Measurements from ENCODE around the gene SRP19. TPM values are rescaled to one million over a fixed set of nuclear protein-coding genes. Genes with fewer than 3 reads are reported as not detected.

The SRP19 gene
- total RNA-seq, 4 donors from 2014 or later: 31.9 to 153 (median 55.0) TPM

DNA sequence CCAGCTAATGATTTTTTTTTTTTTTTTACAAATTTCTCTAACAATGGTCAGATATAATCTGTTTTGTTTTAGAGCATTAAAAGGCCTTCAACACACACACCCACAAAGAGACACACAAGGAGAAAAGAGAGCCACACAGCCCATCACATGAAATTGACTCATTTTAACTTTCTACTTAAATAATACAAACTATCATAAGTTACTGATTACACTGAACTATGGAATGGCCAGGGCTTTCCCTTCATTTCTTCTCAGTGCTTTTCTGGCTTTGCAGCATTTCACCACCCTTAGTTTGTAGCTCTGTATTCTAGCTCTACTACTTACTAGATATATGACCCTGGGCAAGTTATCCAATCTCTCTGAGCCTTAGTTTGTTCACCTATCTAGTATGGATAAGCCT, 47.8 kb downstream of the SRP19 start:
- TF ChIP-seq, protein P1, sequence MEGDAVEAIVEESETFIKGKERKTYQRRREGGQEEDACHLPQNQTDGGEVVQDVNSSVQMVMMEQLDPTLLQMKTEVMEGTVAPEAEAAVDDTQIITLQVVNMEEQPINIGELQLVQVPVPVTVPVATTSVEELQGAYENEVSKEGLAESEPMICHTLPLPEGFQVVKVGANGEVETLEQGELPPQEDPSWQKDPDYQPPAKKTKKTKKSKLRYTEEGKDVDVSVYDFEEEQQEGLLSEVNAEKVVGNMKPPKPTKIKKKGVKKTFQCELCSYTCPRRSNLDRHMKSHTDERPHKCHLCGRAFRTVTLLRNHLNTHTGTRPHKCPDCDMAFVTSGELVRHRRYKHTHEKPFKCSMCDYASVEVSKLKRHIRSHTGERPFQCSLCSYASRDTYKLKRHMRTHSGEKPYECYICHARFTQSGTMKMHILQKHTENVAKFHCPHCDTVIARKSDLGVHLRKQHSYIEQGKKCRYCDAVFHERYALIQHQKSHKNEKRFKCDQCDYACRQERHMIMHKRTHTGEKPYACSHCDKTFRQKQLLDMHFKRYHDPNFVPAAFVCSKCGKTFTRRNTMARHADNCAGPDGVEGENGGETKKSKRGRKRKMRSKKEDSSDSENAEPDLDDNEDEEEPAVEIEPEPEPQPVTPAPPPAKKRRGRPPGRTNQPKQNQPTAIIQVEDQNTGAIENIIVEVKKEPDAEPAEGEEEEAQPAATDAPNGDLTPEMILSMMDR (IDR thresholded peaks at IDR 0.05; ENCODE audit: low read depth): no peak

DNA sequence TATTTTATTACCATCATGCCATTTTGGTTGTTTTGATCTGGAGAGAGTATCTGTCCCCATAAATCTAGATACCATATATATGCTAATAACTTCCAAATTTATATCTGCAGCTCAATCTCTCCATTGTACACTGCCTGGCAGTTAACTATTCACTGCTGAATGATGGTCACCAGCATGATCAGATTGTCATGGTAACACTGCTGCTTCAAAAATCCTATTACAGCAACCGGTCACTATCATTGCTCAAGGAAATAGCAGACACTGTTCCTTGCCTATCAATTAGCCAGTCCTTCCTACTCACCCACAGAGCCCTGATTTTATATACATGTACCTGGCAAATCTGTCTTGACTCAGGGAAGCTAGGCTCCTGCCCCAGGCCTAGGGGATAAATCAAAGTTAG, 49.4 kb downstream of the SRP19 start:
- TF ChIP-seq, protein P1 (IDR thresholded peaks at IDR 0.05; ENCODE audit: low read depth): no peak

DNA sequence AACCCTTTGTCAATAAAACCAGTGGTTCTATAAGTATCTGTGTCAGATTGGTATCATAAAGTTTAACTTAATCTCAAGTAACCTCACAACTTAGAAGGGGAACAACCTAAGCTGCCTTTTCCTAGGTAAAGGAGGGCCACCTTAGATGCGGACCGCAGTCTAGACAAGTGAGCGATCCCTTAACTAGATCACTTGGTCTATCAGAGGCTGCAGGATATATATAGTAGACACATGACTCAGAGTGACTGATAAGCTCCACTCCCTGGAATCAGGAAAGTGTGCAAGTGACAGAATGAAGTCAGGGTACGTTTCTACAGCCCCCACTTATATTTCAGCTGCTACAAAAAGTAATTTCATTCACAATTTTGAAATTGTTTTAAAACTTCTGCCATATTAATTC, 53.5 kb downstream of the SRP19 start:
- TF ChIP-seq, protein P1 (IDR thresholded peaks at IDR 0.05; ENCODE audit: low read depth): no peak

DNA sequence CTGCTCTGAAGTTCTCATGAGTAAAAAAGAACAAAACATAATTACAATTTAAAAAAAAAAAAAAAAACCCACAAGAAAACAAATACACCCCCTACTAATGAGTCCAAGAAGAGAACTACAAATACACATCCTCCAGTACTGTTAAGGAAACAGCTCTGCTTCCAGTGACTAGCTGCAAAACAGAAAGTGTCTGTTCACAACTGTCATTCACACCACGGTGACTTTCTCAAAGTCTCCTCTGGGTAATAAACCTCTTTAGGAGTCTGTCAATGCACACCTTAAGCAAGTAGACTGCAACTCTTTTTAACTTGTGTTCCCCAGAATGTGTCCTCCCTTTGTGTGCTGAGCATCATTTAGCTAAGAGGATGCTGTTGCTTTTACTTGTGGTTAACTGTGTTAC, 54.7 kb downstream of the SRP19 start:
- TF ChIP-seq, protein P1 (IDR thresholded peaks at IDR 0.05; ENCODE audit: low read depth): no peak

DNA sequence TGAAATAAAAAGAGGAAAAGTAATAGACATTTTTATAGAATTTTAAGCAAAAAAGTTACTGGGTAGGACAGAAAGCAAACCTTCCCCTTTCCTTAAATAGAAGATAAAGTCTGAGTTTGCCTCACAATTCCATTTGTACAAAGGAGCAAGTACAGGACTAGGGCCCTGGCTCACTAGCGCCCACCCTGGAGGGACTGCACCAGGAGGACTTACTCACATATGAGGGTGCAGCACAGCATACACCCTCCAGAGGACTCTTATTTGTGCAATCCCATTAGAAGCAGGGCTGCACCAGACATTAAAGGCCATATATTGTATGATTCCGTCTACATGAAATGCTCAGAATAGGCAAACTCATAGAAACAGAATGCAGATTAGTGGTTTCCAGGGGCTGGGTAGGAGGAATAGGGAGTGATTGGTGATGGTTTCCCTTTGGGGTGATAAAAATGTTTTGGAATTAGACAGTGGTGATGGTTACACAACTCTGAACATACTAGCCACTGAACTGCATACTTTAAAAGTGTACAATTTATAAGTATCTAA, 56.4 kb downstream of the SRP19 start:
- TF ChIP-seq, protein P1 (IDR thresholded peaks at IDR 0.05; ENCODE audit: low read depth): no peak

DNA sequence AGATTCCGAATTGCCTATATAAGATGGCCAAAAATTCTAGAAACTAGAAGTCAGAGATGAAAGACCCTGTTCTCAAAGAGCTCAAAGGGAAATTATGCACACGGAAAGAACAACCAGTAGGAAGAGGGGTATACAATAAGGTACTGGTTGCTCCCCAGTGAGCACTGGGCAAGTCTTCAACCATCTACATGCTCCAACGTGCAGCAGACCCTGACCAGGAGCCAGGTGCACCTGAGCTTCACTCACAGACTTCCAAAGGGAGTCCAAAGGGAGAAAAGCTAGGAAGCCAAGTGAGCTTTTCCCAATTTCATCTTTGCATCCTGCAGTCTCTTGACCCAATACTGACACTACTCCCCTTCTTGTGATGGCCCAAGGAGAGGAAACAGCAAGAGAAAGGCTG, 57.0 kb downstream of the SRP19 start:
- TF ChIP-seq, protein P1 (IDR thresholded peaks at IDR 0.05; ENCODE audit: low read depth): no peak

DNA sequence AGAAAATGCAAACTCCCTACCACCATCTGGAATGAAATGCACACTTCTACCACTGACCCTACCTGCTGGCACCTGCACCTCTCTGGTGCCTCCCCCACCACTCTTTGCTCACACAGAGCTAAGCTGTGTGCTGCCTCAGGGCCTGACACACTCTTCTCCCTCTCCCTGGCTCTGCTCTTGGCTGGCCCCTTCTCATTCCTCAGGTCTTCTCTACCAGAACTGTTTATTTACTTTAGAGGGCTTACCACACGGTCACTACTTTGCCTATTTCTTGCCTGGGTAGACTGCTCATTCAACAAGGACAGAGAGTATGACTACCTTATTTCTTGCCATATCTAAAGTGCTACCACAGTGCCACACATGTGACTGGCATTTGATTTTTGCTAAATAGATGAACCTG, 57.6 kb downstream of the SRP19 start:
- TF ChIP-seq, protein P1 (IDR thresholded peaks at IDR 0.05; ENCODE audit: low read depth): no peak

Other genes starting within 250 kb of the SRP19 start
- 10 to 100 TPM; 57.3 to 68.2 (median 65.5) TPM for gene APC, start 123.4 kb upstream of the SRP19 start, total RNA-seq
- 100 to 1,000 TPM in 2 of 4 donors, 10 to 100 TPM in 2; 71.6 to 152 (median 110) TPM for gene REEP5, start 60.9 kb downstream of the SRP19 start, total RNA-seq
- gene DCP2, start 115.5 kb downstream of the SRP19 start, total RNA-seq: 10 to 100 TPM; 36.2 to 55.9 (median 36.7) TPM